ENCODE results near the gene HOMER2. TPM values are rescaled to one million over a fixed set of nuclear protein-coding genes. Genes with fewer than 3 reads are reported as not detected.

The HOMER2 gene
- polyA plus RNA-seq, 1 experiment, result 1.1 TPM

- Histone ChIP-seq H3K9me3 (ENCODE audit: control insufficient read depth, insufficient read depth, low read length) (no peaks in the 10 kb centered on the region), H3K27ac (ENCODE audit: low read depth, low read length) (no peak overlapping the region), H3K27me3 (ENCODE audit: control insufficient read depth, insufficient read depth, low read length) (peaks cover 11% of the 10 kb centered on the region), H3K4me3 (ENCODE audit: low read depth, low read length) (no peak overlapping the region)
- DNase-seq (ENCODE audit: low read depth, low spot score), result no peak
- ChIA-PET CTCF (no interaction called here), POLR2A (no interaction called here)
- TF ChIP-seq CTCF (IDR thresholded peaks at IDR 0.05; ENCODE audit: low read depth, low read length), result no peak
Measured at GRCh38 chr15:82903511-82903910, 49.0 kb downstream of the HOMER2 start.

DNA sequence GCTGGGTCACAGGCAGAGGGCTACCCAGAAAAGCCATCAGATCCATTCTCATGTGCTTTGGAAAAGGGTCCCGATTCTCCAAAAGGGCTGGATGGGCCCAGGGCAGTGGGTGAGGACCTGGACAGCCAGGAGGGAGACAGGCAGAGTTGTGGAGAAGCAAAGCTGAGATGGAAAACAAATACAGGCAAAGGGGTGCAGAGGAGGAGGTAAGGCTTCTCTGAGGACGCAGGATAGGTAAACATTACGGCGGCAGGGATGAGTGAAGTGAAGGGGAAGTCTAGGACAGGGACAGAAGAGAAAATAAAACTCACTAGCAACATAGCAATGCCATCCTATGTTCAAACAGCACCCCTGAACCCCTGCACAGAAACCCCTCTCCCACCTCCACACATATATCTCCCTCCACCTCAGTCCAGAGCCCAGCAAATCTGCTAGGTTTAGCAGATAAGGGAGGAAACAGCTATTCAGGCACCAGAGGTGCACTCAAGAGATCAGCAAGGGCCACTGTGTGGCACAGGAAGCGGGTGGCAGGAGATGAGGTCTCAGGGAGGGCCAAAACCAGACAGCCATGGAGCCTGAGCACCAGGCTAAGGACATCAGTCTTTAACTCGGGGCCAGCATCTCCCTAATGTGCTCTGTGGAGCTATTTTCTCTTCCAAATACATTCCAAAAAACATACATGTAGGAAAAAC, 51.3 kb downstream of the HOMER2 start:
- TF ChIP-seq CTCF (IDR thresholded peaks at IDR 0.05; ENCODE audit: low read depth, low read length), result no peak
- peaks cover 9% of the 10 kb centered on the region for H3K27me3 ChIP-seq (ENCODE audit: control insufficient read depth, insufficient read depth, low read length)
- DNase-seq (ENCODE audit: low read depth, low spot score), result no peak
- H3K27ac ChIP-seq (ENCODE audit: low read depth, low read length), result no peak overlapping the region
- POLR2A ChIA-PET, result no interaction called here
- no peaks in the 10 kb centered on the region for H3K9me3 ChIP-seq (ENCODE audit: control insufficient read depth, insufficient read depth, low read length)
- no peak overlapping the region for H3K4me3 ChIP-seq (ENCODE audit: low read depth, low read length)
- CTCF ChIA-PET, result no interaction called here

GRCh38 chr15:82900511-82901060, 51.9 kb downstream of the HOMER2 start:
- no peak overlapping the region for H3K4me3 ChIP-seq (ENCODE audit: low read depth, low read length)
- POLR2A ChIA-PET, result no interaction called here
- CTCF ChIA-PET, result no interaction called here
- DNase-seq (ENCODE audit: low read depth, low spot score), result no peak
- peaks cover 13% of the 10 kb centered on the region for H3K27me3 ChIP-seq (ENCODE audit: control insufficient read depth, insufficient read depth, low read length)
- no peak overlapping the region for H3K27ac ChIP-seq (ENCODE audit: low read depth, low read length)
- no peaks in the 10 kb centered on the region for H3K9me3 ChIP-seq (ENCODE audit: control insufficient read depth, insufficient read depth, low read length)
- TF ChIP-seq CTCF (IDR thresholded peaks at IDR 0.05; ENCODE audit: low read depth, low read length), result no peak

DNA sequence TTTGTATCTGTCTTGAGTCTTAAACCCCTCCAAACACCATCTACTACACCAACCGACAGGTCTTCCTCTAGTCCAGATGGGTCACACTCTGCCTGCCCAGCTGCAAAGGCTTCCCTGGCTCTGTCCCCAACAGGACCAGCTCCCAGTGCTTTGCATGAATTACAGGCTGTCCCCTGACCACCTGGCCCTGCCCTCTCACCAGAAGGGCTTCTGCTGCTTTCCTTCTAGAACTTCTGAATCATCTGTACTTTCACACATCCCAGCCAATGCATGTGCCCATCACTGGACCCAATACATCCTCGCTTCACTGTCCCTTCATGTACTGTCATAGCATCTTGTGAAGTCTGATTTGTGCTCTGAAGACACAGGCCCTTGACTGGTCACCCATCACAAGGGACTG, 53.6 kb downstream of the HOMER2 start:
- Histone ChIP-seq H3K4me3 (ENCODE audit: low read depth, low read length) (no peak overlapping the region), H3K9me3 (ENCODE audit: control insufficient read depth, insufficient read depth, low read length) (no peaks in the 10 kb centered on the region), H3K27me3 (ENCODE audit: control insufficient read depth, insufficient read depth, low read length) (peaks cover 13% of the 10 kb centered on the region), H3K27ac (ENCODE audit: low read depth, low read length) (no peak overlapping the region)
- CTCF ChIA-PET, result no interaction called here
- POLR2A ChIA-PET, result no interaction called here
- no peak for DNase-seq (ENCODE audit: low read depth, low spot score)
- TF ChIP-seq CTCF (IDR thresholded peaks at IDR 0.05; ENCODE audit: low read depth, low read length), result no peak

DNA sequence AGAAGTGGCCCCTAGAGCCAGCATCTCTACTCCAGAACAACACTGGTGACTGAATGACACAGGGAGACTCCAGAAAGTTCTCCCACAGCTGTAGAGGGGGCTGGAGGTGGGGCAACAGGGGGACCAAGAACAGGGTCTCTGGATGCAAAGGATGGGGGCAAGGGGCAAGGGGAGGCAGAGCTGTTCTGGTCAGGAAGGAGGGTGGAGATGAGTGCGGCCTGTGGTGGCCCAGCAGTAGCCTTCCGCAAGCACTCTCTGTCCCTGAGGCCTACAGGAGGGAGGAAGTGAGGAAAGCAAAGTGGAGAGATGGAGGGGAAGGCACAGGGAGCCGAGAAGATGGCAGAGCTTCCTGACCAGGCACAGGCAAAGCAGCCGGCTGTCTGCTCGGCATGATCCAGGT, 56.5 kb downstream of the HOMER2 start:
- TF ChIP-seq CTCF (IDR thresholded peaks at IDR 0.05; ENCODE audit: low read depth, low read length), result no peak
- no peak for DNase-seq (ENCODE audit: low read depth, low spot score)
- POLR2A ChIA-PET, result no interaction called here
- Histone ChIP-seq H3K27ac (ENCODE audit: low read depth, low read length) (no peak overlapping the region), H3K27me3 (ENCODE audit: control insufficient read depth, insufficient read depth, low read length) (peaks cover 6% of the 10 kb centered on the region), H3K4me3 (ENCODE audit: low read depth, low read length) (no peak overlapping the region), H3K9me3 (ENCODE audit: control insufficient read depth, insufficient read depth, low read length) (no peaks in the 10 kb centered on the region)
- CTCF ChIA-PET, result no interaction called here
